Mesothelial cell of epicardium (in vitro differentiated cells): Measurements from ENCODE around the gene LMNB1. TPM values are rescaled to one million over a fixed set of nuclear protein-coding genes. Genes with fewer than 3 reads are reported as not detected.
"Not testable (repeated sequence)": the region's sequence is repeated elsewhere in the genome, so short reads cannot be mapped to it uniquely, and the experiment has no call there.

Experiments used
- DNase-seq, 2 experiments: peaks; one replicate each; pipeline ENCODE4 v3.0.0; 2021; ENCODE audit warnings: low spot score in 2 of 2; ENCODE audit not compliant: unreplicated experiment in 2 of 2
- H3K27ac Mint-ChIP-seq: 2 replicates; pipeline ENCODE4 v1.8.0; 2021; ENCODE audit warnings: mixed read lengths
- H3K27me3 Mint-ChIP-seq: 2 replicates; pipeline ENCODE4 v1.8.0; 2021; ENCODE audit warnings: low read depth, mixed read lengths
- H3K36me3 Mint-ChIP-seq: 2 replicates; pipeline ENCODE4 v1.8.0; 2021; ENCODE audit warnings: mixed read lengths
- H3K4me1 Mint-ChIP-seq: 2 replicates; pipeline ENCODE4 v1.8.0; 2021; ENCODE audit warnings: mixed read lengths
- H3K4me3 Mint-ChIP-seq: 2 replicates; pipeline ENCODE4 v1.8.0; 2021; ENCODE audit warnings: mild to moderate bottlenecking, moderate library complexity, mixed read lengths
- H3K9me3 Mint-ChIP-seq: 2 replicates; pipeline ENCODE4 v1.8.0; 2021; ENCODE audit warnings: mixed read lengths
- CTCF ChIP-seq: fragments of 200-600 bp; sonication (generic); IDR thresholded peaks from one replicate; pipeline ENCODE4 v1.5.0; 2021; ENCODE audit warnings: antibody characterized with exemption; ENCODE audit not compliant: unreplicated experiment
- total RNA-seq: library from RNA; stranded (reverse); gene quantifications from 3 replicates; pipeline ENCODE4 v1.2.1, GENCODE V29; 2021

LMNB1 gene
- total RNA-seq, 1 donor from 2014 or later: 84.4 TPM

GRCh38 chr5:126754609-126755008 lies 22.3 kb upstream of the LMNB1 start:
- no peaks in the 10 kb centered on the region for H3K36me3 Mint-ChIP-seq
- no peaks in the 10 kb centered on the region for H3K27me3 Mint-ChIP-seq
- no peak overlapping the region for H3K4me3 Mint-ChIP-seq
- H3K4me1 Mint-ChIP-seq: peaks cover 3% of the 10 kb centered on the region
- no peak for TF ChIP-seq CTCF
- no peak overlapping the region for H3K27ac Mint-ChIP-seq
- peaks cover 4% of the 10 kb centered on the region for H3K9me3 Mint-ChIP-seq
- no peak for DNase-seq

GRCh38 chr5:126755593-126755992 lies 21.3 kb upstream of the LMNB1 start:
- no peaks in the 10 kb centered on the region for H3K27me3 Mint-ChIP-seq
- no peak overlapping the region for H3K4me3 Mint-ChIP-seq
- DNase-seq: no peak
- H3K4me1 Mint-ChIP-seq: peaks cover 3% of the 10 kb centered on the region
- TF ChIP-seq CTCF: no peak
- H3K27ac Mint-ChIP-seq: no peak overlapping the region
- no peaks in the 10 kb centered on the region for H3K36me3 Mint-ChIP-seq
- peaks cover 4% of the 10 kb centered on the region for H3K9me3 Mint-ChIP-seq

DNA sequence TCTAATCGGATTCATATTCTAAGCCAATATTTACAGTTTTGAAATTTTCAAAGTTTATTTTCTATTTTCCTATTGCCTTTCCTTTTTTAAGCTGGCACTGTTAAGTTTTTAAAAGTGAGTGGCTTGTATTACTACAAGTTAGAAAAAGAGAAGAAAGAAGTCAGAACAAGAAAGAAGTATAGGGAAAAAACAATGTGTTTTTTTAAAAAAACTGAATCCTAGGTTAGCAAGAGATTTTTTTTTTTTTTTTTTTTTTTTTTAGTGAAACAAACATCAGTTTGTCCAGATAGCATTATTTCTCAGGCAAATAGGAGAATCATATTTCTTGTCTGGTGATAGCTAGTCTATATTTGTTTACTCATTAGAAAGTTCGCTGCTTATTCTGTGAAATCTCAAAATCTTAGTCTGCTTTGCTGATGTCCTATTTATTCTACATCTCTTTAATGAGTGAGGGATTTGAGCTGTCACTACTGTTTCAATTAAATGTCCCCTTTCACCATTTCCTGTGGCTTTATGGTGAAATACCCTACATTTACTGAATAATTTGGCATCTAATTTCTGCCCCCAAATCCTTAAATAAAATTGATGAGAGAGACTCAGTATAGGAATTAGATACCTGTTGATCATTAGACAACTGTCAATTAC lies 19.1 kb upstream of the LMNB1 start:
- Mint-ChIP-seq H3K27ac (no peak overlapping the region), H3K27me3 (no peaks in the 10 kb centered on the region), H3K4me1 (peaks cover 3% of the 10 kb centered on the region), H3K4me3 (no peak overlapping the region), H3K36me3 (no peaks in the 10 kb centered on the region), H3K9me3 (no peaks in the 10 kb centered on the region)
- DNase-seq: no peak
- TF ChIP-seq CTCF: no peak

DNA sequence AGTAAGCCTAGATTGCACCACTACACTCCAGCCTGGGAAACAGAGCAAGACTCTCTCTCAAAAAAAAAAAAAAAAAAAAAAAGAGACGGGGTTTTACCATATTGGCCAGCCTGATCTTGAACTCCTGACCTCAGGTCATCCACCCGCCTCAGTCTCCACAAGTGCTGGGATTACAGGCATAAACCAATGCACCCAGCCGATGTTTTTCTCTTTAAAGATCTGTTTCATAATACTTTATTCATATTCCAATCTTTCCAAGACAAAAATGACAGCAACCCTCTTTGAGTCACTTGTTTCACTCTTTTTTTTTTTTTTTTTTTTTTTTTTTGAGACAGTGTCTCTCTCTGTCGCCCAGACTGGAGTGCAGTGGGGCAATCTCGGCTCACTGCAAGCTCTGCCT lies 13.6 kb upstream of the LMNB1 start:
- Mint-ChIP-seq H3K9me3 (no peaks in the 10 kb centered on the region), H3K4me1 (no peaks in the 10 kb centered on the region), H3K36me3 (no peaks in the 10 kb centered on the region), H3K4me3 (no peak overlapping the region), H3K27me3 (no peaks in the 10 kb centered on the region), H3K27ac (no peak overlapping the region)
- no peak for DNase-seq
- no peak for TF ChIP-seq CTCF

GRCh38 chr5:126769703-126770102 lies 7.2 kb upstream of the LMNB1 start:
- TF ChIP-seq CTCF: no peak
- no peaks in the 10 kb centered on the region for H3K4me1 Mint-ChIP-seq
- no peaks in the 10 kb centered on the region for H3K36me3 Mint-ChIP-seq

GRCh38 chr5:126773536-126773935 lies 3.4 kb upstream of the LMNB1 start:
- H3K9me3 Mint-ChIP-seq, H3K4me1 Mint-ChIP-seq, DNase-seq, H3K27me3 Mint-ChIP-seq, H3K27ac Mint-ChIP-seq, H3K36me3 Mint-ChIP-seq, H3K4me3 Mint-ChIP-seq: not testable (repeated sequence)

More at GRCh38 chr5:126769703-126770102, 7.2 kb upstream of the LMNB1 start:
- no peak for DNase-seq
- H3K27me3 Mint-ChIP-seq: no peaks in the 10 kb centered on the region
- H3K27ac Mint-ChIP-seq: no peak overlapping the region
- H3K9me3 Mint-ChIP-seq: no peaks in the 10 kb centered on the region
- no peak overlapping the region for H3K4me3 Mint-ChIP-seq

DNA sequence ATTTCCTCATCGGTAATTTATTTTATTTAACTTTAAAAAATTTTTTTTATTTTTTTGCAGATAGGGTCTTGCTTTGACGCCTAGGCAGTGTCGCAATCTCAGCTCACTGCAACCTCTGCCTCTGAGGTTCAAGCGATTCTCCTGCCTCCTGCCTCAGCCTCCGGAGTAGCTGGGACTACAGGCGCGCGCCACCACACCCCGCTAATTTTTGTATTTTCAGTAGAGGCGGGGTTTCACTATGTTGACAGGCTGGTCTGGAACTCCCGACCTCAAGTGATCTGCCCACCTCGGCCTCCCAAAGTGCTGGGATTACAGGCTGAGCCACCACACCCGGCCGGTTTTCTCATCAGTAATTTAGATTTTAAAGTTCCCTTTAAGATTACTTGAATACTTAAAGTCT lies 2.3 kb upstream of the LMNB1 start:
- not testable (repeated sequence) for H3K27me3 Mint-ChIP-seq, H3K4me3 Mint-ChIP-seq, H3K27ac Mint-ChIP-seq, DNase-seq, H3K9me3 Mint-ChIP-seq, H3K36me3 Mint-ChIP-seq
- H3K4me1 Mint-ChIP-seq: peaks cover 16% of the 10 kb centered on the region
